HG03432 (cell line): ENCODE data around the gene RBM38.

Source experiments
- ATAC-seq: cut with Tn5 transposase; IDR thresholded peaks from one replicate; pipeline ENCODE4 v1.9.1; 2021; ENCODE audit warnings: mild to moderate bottlenecking, moderate library complexity; ENCODE audit not compliant: unreplicated experiment

The RBM38 gene

DNA sequence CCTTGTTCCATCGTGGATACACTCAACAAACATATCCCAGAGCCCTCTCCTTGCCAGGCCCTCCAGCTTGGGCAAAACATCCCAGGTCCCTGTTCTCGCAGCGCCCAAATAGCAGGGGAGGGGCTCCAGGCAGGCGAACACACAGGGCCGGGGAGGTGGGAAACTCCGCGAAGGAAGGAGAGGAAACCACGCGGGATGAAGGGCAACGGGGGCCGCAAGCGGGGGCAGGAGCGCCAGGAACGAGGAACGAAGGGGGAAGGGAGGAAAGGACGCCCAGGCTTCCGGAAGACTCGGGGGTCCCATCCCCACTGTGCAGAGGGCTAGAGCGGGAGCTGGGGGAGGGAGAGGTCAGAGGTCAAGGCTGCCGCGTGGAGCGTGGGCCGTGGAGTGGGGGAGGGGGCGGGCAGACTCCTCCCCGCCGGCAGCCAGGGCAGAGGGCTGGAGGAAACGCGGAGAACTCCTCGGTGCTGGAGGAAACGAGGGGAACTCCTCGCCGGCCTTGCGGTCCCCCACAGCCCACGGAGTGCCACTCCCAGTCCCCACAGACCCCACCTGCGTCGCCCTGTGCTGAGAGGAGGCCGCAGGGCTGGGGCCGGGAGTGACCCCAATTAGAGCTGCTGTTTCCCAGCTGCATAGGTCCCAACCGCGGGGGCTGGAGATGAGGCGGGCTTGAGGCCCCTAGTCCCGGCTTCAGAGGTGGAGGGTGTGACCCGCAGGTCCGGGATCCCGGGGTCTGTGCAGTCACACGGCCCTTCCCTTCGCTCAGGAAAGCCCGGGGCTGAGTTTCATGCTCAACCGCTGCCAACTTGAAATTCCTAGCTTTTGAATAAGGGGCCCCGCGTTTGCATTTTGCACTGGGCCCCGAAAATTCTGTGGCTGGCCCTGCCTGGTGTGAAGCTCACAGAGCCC is 1.2 kb upstream of the RBM38 start:
- ATAC-seq: peak; percentile 16

DNA sequence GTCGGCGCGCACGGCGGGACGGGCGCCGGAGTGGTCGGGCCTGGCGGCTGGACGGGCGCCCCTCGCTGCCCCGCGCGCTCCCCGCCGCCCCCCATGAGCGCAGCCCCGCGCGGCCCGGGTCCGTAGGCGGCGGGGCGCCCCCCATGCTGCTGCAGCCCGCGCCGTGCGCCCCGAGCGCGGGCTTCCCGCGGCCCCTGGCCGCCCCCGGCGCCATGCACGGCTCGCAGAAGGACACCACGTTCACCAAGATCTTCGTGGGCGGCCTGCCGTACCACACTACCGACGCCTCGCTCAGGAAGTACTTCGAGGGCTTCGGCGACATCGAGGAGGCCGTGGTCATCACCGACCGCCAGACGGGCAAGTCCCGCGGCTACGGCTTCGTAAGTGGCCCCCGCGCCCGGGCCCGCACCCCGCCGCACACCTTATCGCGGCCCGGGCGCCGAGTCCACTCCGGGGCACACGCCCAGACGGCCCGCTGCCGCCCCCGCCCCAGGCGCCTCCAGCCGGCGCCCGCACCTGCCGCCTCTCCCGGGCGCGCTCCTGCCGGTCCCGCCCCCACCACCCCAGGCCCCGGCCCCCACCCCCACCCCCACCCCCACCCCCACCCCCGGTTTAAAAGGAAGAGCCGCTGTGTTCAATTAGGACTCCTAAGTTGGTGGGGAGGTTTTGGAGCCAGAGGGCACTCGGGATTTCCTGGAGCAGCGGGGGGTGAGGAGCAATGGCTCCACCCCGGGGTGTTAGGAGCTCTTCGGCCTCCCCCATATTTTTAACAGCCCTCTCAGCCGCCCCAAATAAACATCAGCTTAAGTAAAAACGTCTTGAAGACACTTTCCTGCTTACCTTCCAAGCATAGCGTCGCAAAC is 474 bp downstream of the RBM38 start:
- peak; percentile 3 for ATAC-seq

DNA sequence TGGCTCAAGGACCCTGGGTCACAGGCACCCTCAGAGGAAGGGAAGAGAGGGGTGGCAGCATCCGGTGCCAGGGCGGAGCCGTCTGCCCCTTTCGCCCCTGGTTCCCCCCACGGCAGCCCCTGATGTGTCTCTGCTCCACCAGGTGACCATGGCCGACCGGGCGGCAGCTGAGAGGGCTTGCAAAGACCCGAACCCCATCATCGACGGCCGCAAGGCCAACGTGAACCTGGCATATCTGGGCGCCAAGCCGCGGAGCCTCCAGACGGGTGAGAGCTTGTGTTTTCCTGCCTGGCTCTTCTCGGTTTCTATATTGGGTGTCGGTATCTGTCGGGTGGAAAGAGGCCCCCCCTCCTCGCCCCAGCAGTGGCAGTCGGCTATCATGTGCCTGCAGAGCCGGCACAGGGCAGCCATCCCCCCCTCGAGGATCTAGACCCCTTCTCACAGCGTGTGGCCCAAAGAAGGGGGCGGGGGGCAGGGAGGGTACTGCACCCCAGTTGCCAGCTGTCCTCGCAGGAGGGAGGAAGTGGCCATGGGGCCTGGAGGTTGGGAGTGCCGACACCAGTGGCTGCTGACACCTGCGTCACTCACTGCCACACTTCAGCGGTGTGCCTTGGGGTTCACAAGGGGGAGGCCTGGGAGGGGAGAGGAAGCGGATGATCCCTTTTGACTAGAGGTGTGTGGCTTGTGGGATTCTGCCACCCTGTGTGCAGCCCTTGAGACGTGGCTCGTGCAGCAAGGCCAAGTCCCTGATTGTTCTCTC is 1.5 kb downstream of the RBM38 start:
- ATAC-seq: peak; percentile 20

DNA sequence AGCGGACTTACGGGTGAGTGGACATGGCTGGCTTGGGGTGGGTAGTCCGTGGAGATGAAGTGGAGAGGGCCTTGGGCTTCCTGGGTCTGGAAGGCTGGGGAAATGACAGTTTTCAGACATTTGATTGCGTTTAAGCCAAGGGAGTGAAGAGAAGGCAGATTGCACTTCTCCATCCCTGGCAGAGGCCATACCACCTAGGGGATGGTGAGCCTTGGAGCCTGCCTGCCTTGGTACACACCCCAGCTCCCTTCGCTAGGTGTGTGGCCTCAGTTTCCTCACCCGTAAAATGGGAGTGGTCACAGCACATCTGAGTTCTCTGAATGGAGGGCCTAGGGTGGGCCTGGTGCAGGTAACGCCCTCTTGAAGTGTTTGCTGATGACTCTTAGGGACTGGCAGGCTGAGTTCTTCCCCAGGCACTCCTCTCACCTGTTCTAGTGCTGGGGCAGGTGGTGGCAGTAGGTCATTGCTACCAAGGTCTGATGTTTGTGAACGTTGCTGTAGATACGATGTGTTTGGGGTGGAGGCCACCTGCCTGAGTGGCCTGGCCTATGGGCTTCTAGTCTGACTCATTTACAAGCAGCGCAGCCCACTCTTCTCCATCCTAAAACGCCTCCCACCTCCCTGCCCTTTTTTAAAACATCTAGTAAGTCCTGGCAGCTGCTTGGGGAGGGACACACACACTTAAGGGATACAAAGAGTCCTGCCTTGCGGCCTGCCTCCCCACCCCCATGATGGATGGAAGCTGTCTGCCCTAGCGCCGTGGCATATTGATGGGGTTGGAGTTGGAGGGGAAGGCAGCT is 2.3 kb downstream of the RBM38 start:
- no peak for ATAC-seq

DNA sequence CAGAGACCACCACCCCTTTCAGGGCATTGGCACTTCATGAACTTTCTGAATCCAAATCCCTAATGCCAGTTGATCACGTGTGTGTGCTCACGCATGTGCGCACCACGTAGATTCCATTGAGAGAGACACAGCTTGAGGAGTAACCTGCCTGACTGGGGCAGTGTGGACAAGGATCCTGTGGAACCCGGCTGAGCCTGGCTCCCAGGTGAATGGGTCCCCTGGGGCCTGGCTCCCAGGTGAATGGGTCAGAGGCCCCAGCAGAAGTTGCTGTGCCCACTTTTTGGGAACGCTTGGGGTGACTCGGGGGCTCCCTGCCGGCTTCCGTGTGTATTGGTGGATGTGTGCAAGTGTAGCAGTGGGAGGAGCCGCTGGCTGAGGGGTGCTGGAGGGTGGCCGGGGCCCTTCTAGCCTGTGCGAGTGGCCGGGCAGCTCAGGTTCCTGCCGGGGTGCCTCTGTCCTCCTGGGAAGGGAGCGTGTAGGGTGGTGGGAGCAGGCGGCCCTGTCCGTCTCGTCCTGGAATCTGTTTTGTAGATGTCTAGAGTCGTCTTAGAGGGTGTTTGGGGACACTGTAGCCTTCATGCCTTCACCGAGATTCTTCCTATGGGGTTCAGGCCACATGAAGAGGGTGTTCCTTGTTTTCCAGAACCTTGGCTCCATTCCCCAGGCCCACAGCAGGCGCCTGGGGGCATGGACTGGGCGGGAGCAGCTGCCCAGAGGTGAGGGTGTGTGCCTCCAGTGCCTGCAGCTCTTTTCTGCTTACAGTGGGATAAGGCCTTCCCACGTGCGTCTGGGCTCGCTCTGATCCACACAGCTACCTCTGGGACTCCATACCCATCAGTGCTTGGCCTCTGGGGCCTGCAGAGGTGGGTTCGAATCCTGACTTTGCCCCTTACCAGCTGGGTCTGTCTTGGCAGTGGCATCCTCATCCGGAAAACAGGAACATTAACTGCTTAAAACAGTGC is 3.2 kb downstream of the RBM38 start:
- ATAC-seq: no peak

DNA sequence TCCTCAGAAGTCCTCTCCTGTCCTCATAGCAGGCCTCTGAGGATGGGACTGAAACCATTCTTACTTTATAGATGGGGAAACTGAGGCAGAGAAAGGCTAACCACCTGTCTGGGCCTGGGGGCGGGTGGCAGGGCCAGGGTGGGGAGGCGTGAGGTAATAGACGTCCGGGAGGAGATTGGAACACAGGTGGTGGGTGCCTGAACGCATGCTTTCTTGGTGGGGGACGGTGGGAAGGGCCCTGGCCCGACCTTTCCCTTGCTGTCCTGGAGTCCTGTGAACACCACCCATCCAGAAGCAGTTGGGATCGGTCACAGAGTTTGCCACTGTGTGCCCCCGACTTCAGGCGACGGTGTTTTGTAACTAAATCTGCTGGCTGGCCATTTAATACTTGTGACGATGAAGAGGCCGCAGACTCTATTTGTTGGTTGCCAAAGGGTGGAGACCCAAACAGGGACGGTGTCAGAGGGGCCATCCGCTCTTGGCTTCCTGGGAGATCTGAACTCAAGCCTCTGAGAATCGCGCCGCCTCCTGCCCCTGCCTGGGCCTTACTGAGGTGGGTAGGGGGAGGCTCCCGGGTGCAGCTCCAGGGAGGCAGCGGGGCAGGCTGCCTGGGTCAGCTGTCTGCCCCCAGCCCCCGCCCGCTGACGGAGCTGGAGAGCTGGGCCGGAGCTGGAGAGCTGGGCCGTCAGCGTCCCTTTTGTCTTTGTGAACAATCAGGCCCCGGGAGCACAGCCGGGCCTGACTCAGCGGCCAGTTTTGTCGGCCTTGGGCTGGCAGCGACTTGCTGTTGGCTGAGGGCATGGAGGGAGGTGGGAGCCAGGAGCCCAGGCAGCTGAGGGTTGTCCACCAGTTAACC is 4.1 kb downstream of the RBM38 start:
- no peak for ATAC-seq

DNA sequence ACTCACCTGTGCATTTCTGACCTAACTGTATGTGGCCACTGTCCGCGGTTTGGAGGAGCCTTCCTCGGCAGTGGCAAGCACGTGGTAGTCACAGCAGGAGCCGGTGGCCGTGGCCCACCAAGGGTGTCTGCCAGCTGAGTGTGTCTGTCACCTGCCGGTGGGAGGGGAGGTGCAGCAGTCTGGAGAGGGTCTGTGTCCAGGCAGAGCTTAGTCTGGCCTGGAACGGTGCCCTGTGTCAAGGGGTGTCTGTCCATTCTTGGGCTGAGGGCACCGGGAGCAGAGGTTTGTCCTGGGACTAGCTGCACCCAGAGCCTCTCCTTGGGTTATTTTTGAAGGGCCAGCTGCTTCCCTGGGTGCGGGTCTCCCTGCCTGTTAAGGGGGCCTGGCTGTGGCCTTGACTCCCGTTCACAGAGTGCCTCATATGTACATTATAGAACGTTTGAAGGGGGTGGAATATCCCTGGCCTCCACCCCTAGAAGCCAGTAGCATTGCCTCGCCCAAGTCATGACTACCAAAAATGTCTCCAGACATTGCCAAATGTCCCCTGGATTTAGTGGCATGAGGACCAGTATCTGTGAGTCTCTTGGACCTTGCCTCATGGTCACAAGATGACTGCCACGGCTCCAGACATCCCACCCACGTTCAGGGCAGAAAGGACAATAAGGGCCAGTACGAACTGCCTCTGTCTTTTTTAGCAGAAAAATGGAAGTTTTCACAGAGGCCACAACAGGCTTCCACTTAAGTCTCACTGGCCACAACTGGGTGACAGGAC is 5.2 kb downstream of the RBM38 start:
- ATAC-seq: no peak

DNA sequence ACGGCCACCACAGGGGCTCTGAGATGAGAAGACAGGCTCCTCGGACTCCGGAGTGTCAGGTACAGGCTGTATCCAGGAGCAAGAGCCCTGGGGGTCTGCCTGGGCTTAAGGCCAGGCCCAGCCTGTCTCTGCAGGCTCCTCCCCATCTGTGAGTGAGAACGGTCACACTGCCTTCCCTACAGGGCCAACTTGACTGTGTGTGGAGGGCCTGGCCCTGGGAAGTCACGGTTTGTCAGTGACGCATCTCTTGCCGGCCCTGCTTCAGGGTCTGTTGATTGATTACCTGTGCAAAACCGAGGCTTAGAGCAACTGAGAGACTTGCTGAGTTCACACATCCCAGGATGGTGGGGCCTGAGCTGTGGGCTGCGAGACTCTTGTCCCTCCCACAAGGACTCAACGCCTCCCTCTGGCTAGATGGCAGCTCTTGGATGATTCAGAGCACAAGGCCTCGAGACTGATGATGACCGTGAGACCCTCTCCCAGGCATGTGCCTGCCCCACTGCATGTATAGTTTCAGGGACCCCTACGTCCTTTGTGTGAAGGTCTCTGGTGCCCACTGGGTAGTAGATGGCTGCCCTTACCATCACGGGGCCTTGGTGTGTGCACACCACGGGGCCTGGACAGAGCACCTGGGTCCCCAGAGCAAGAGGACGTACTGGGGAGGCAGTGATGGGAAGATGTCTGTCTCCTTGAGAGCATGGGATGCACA is 5.9 kb downstream of the RBM38 start:
- ATAC-seq: no peak

DNA sequence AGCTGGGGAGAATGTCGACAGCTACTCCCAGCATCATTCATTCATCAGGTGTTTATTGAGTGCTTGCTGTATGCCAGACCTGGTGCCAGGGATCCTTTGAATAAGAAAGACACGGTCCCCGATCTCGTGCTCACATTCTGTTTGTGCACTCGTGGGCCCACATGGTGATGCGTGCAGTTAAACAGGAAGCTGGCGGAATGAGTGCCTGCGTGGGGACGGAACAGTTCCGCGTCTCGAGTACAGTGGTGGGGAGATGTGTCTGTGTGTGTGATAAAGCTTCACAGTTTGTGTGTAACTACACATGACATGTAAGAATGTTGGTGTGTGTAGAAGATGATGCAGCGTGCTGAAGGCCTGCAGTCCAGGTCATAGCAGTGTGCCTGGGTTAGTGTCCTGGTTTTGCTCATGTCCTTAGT is 6.5 kb downstream of the RBM38 start:
- ATAC-seq: peak; percentile 3

DNA sequence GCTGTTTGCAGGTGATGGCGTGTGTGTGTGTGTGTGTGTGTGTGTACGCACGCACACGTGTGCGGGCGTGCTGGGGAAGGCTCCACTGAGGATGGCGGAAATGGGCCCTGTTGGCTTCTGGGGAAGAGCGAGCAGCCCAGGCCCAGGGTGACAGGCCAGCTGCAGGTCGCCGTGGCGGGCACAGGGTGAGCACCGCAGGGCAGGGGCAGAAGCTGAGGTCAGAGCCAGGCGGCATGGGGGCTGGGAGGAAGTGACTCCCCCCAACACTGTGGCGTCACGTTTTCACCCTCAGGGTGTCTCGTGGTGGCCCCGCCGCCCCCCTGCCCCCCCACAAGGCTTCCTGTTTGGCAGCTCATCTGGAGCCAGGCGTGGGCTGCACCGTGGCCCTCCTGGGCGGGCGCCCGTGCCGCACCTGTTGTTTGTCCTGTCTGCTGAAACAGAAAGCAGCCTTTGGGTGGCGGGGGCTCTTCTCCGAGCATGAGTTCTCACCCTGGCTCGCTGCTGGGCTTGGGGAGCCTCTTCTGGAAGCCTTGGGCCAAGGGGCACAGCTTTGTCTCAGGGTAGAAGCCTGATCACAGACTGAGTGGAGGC is 7.1 kb downstream of the RBM38 start:
- ATAC-seq: peak; percentile 59

DNA sequence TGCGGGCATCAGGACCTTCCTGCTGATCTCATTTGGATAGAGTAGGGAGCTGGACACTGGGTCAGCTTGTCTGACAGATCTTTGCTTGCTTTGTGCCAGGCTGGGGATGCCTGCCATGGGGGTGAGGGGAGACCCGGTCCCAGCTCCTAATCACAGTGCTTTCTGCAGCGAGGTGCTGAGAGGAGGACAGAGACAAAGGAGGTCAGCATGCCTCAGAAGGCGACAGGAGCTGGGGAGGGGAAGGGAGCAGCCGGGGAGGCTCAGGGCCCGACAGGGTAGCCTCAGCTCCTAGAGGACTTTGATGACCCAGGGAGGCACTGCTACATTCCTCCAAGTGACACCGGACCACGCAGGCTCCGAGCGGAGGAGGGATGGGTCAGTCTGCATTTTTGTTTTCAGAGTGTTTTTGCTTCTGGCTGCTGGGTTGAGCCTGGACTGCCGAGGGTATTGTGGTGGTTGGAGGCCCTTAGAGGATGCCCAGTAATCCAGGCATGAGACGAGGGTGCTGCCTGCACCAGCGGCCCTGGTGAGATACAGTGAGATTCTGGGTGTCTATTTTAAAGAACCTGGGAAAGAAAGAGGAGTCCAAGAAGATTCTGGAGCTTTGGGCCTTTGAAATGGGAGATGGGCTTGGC is 7.8 kb downstream of the RBM38 start:
- ATAC-seq: no peak

DNA sequence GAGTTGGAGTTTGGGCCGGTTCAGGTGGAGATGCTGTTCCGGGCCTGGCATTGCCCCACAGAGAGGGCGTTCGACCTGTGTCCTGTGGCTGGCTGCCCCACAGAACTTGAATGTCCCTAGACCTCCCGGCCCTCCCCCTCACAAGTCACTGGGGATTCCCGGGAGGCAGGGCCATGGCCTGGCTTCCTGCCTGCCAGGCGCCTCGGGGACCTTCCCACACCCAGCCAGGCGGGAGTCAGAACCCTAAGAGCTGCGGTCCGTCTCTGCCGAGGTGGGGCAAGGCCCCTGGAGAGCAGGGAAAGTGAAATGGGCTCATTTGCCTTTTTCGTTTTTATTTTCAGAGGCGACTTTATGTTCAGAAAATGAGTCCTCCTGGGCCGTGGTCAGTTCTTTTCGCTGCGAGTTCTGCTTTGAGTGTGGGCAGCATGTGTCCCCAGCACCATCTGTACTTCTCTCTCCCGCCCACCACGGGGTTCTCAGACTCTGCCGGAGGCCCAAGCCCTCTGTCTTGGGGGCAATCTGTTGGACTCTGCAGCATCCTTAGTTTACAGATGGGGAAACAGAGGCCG is 8.5 kb downstream of the RBM38 start:
- peak; percentile 41 for ATAC-seq

DNA sequence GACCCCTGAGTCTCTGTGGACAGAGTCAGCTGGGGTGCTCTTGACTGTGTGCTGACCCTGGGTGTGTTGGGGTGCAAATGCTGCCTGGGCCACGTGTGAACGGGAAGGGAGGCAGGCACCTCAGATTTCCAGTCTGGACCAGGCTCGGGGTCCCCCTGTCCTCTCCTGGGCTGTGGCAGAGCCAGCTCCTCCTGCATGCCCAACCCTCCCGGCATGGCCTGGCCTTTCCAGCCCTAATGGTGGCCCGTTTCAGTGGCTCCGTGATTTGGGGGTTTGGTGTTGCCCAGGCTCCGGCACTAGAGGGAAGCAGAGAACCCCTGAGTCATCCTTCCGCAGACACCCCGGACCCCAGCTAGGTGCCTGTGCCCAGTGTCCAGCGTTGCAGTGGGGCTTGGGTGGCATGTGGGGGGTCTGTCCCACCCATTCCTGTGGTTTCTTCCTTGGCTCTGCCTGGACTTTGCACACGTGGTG is 9.1 kb downstream of the RBM38 start:
- no peak for ATAC-seq

DNA sequence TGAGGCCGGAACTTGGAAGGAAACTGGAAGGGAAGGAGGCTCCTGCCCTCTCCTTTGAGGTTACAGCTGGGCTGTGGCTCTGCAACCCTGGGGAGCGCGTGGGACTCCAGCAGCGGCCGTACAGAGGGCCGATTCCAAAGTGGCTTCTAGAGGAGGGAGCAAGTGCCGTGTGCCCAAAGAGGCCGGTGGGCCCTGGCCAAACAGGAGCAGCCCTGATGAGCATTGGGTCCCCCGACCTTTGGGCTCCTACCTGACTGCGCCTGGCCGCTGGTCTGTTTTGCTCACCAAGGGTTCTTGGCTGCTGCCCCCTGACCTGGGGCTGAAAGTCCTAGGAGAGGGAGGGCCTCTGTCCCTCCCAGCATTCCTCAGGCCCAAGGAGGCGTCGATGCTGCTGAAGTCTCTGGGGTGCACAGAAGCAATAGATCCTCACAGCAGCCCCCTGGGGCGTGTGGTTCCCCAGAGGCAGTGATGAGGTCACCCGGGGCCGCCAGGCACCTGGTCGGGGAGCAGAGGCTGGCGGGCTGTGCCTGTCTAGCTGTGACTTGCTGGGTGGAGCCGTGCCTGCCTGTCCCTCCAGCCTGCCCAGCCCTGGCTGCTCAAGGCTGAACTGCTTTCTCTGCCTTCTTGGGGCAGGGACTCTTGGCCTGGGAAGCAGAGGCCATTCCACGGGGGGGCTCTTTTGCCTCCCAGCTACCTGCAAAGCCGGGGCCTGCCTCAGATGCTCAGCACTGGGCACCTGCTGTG is 9.8 kb downstream of the RBM38 start:
- ATAC-seq: peak; percentile 25

DNA sequence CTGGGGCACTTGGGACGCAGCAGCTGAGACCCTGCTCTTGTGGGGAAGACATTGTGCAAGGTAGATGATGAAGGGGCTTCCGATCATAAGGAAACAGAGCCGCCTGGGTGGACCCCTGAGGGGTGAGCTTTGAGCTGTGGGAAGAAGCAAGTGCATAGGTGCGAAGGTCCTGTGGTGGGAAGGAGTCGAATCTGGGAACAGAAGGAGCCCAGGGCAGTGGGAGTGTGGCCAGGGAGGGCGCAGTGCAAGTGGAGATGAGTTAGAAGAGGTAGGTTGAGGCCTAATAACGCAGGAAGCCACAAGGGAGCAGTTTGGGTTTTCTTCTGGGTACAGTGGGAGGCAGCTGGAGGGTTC is 10.3 kb downstream of the RBM38 start:
- no peak for ATAC-seq
